Epithelial cell of esophagus (primary cell): ENCODE data around the gene TARBP1.
"Not testable (repeated sequence)": the region's sequence is repeated elsewhere in the genome, so short reads cannot be mapped to it uniquely, and the experiment has no call there.

Source experiments
- DNase-seq: peaks from one replicate; pipeline ENCODE4 v3.0.0; 2010; ENCODE audit warnings: low read depth
- H3K4me3 ChIP-seq: 2 replicates; pipeline ENCODE4 v1.5.1; 2011; ENCODE audit warnings: mild to moderate bottlenecking, low read length, control low read depth
- TF ChIP-seq, protein P1 (sequence below): IDR thresholded peaks from 2 replicates; pipeline ENCODE4 v1.5.1; 2011; ENCODE audit warnings: low read depth, mild to moderate bottlenecking, low read length, control low read depth, inconsistent platforms; ENCODE audit not compliant: insufficient read depth; ENCODE audit errors: missing control alignments

TARBP1 gene

DNA sequence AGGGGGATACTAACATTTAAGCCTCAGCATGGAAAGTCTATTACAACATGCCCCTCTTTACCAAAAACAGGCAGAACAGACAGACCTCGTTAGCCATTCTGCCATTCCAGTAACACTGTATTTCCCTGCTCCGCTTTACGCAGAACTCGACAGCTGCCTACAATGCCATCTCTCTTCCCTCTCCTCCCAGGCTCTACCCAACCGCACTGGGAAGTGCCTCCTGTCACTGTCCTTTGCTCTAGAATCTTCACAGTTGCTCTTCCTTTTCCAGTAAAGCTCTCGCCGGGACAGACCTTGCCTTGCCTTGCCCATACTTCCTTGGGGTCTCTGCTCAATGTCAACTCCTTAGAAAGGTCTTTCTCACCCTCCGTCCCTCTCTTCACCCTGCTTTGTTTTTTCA is 82.9 kb downstream of the TARBP1 start:
- DNase-seq: no peak
- TF ChIP-seq, protein P1, sequence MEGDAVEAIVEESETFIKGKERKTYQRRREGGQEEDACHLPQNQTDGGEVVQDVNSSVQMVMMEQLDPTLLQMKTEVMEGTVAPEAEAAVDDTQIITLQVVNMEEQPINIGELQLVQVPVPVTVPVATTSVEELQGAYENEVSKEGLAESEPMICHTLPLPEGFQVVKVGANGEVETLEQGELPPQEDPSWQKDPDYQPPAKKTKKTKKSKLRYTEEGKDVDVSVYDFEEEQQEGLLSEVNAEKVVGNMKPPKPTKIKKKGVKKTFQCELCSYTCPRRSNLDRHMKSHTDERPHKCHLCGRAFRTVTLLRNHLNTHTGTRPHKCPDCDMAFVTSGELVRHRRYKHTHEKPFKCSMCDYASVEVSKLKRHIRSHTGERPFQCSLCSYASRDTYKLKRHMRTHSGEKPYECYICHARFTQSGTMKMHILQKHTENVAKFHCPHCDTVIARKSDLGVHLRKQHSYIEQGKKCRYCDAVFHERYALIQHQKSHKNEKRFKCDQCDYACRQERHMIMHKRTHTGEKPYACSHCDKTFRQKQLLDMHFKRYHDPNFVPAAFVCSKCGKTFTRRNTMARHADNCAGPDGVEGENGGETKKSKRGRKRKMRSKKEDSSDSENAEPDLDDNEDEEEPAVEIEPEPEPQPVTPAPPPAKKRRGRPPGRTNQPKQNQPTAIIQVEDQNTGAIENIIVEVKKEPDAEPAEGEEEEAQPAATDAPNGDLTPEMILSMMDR: no peak
- no peak overlapping the region for H3K4me3 ChIP-seq

DNA sequence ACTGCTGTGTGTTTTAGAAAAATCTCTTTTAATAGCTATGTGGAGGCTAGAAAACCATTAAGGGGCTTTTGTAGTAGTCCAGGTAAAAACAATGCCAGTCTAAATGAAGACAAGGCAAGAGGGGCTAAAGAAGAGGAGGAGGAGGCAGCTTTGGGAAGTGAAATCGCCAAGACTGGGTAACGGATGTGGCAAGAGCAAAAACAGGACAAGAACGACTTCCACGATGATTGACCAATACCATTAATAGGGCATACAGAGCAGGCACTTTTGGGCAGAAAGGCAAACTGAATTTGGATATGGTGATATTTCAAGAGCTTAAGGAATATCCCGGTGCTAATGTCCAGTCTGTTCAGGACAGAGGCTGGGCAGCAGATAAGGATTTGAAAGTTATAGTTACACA is 83.7 kb downstream of the TARBP1 start:
- TF ChIP-seq, protein P1: no peak
- DNase-seq: no peak
- no peak overlapping the region for H3K4me3 ChIP-seq

DNA sequence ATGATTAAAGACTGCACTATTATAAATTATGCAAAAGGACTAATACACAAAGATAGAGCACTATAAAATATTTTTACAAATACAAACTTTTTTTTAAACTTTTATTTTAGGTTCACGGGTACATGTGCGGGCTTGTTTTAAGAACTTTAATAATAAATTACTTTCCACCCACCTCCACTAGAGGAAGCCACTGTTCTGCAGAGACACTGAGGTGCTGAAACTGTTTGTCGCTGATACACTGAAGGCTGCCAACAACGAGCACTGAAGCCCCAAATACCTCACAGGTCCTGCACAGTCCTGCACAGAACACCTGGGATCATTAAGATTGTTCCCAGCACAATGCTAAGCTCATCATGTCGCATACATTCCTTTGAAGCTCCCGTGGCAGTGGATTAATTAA is 85.8 kb downstream of the TARBP1 start:
- no peak for DNase-seq
- no peak overlapping the region for H3K4me3 ChIP-seq
- TF ChIP-seq, protein P1: no peak

DNA sequence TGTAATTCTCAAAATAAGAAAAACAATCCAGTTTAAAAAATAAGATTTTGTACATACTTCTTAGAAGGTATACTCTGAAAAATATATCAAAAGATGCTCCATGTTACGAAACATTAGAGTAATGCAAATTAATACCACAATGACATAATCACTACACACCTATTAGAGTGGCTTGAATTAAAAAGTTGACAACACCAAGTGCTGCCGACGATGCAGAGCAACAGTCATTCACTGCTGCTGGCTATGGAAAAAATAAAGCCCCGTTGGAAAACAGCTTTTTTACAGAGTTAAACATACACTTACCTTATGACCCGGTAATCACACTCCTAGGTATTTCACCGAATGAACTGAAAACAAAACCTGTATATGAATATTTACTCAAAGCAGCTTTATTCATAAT is 90.9 kb downstream of the TARBP1 start:
- TF ChIP-seq, protein P1: no peak
- DNase-seq: no peak
- no peak overlapping the region for H3K4me3 ChIP-seq

DNA sequence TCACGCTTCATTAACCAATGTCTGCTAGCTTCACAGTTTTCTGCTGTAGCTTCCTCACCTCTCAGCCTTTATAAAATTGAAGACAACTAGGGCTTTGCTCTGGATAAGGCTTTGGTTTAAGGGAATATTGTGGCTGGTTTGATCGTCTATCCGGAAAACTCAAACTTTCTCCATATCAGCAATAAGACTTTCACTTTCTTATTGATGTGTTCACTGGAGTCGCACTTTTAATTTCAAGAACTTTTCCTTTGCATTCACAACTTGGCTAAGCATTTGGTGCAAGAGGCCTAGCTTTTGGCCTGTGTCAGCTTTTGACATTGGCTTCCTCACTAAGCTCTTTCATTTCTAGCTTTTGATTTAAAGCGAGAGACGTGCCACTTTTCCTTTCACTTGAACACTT is 92.9 kb downstream of the TARBP1 start:
- no peak for DNase-seq
- no peak overlapping the region for H3K4me3 ChIP-seq
- TF ChIP-seq, protein P1: no peak

DNA sequence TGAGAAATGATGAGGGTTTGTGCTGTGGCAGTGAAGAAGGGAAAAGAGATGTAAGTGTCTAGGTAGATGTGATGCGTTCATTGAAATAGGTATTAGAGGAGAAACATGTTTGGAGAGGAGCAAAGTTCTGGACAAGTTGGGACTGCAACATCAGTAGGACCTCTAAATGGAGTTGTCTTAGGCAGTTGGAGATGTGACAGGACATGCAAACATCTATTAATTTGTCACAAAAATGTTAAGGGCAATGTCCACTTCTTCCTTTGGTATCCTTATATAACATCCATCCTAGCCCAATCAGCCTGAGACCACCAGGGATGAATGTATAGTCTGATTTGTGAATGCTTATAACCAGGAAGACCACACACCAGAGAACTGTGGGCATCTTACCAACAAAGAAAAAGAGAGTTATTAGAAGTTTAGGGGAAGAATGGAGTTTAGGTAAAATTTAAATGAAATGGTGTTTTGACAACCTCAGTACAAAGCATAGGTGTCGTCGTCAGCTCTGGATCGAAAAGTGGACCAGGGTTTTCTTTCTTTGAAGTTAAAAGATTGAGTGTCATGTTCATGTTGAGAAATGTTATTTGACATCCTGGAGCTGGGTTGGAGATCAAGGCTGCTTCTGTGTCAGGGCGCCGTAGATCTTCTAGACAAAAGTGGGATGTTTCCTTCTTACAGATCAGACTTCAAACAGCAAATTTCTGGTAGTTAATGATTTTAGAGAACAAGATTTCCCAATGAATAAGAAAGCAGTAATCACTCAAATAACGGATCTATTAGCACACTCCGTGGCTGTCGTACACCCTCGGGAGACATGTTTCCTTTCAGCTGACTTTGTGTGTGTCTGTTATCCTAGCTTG is 97.1 kb downstream of the TARBP1 start:
- H3K4me3 ChIP-seq: no peak overlapping the region
- TF ChIP-seq, protein P1: no peak
- no peak for DNase-seq

DNA sequence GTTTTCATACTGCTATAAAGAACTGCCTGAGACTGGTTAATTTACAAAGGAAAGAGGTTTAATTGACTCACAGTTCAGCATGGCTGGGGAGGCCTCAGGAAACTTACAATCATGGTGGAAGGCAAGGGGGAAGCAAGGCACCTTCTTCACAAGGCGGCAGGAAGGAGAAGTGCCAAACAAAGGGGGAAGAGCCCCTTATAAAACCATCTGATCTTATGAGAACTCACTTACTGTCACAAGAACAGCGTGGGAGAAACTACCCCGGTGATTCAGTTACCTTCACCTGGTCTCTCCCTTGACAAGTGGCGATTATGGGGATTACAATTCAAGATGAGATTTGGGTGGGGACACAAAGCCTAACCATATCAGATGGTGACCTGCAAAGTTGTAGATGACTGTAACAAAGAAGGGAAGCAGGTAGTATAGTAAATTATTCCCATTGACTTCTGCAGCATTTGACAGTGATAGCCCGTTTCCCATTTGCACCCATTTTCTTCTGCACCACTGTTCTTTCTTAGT is 99.3 kb downstream of the TARBP1 start:
- not testable (repeated sequence) for DNase-seq, H3K4me3 ChIP-seq
